Keratinocyte (primary cell): ENCODE data around the gene WNT6. TPM values are rescaled to one million over a fixed set of nuclear protein-coding genes. Genes with fewer than 3 reads are reported as not detected.

ENCODE experiments used
- DNase-seq: peaks from one replicate; pipeline ENCODE4 v3.0.0-alpha.2; 2011; ENCODE audit warnings: low read depth, missing footprints, low spot score
- FAIRE-seq: peaks from 2 replicates; lab custom pipeline; 2011; peaks lifted over from hg19 to GRCh38; lab: Jason Lieb, UNC
- H2AFZ ChIP-seq: 2 replicates; pipeline ENCODE4 v1.6.0; 2012; ENCODE audit warnings: low read length, control low read depth, inconsistent platforms; ENCODE audit not compliant: control insufficient read depth
- H3K27ac ChIP-seq: 2 replicates; pipeline ENCODE4 v1.5.1; 2011; ENCODE audit warnings: low read length; ENCODE audit not compliant: control insufficient read depth, insufficient read depth
- H3K27me3 ChIP-seq: 3 replicates; pipeline ENCODE4 v1.6.0; 2011; ENCODE audit warnings: low read length; ENCODE audit not compliant: control insufficient read depth, insufficient read depth; ENCODE audit errors: extremely low read depth
- H3K36me3 ChIP-seq, 2 experiments: 2 replicates in 1 of 2; 3 replicates in 1 of 2; pipeline ENCODE4 v1.5.1; 2011; ENCODE audit warnings: low read length in 2 of 2, mild to moderate bottlenecking in 1 of 2; ENCODE audit not compliant: control insufficient read depth in 2 of 2, insufficient read depth in 2 of 2; ENCODE audit errors: extremely low read depth in 1 of 2
- H3K4me1 ChIP-seq: 3 replicates; pipeline ENCODE4 v1.5.1; 2011; ENCODE audit warnings: low read length; ENCODE audit not compliant: control insufficient read depth, insufficient read depth; ENCODE audit errors: extremely low read depth
- H3K4me2 ChIP-seq: 3 replicates; pipeline ENCODE4 v1.6.0; 2011; ENCODE audit warnings: low read depth, low read length; ENCODE audit not compliant: control insufficient read depth, insufficient read depth; ENCODE audit errors: extremely low read depth
- H3K4me3 ChIP-seq, 3 experiments: fragments of 200-600 bp in 1 of 3; sonication (generic) in 1 of 3; 2 replicates in 2 of 3; 3 replicates in 1 of 3; pipeline ENCODE4 v1.5.1; 2011 to 2016; ENCODE audit warnings: low read length in 3 of 3, mild to moderate bottlenecking in 3 of 3, control low read depth in 2 of 3, inconsistent platforms in 1 of 3, low read depth in 1 of 3, mixed read lengths in 1 of 3, mixed run types in 1 of 3, moderate library complexity in 1 of 3; ENCODE audit not compliant: control insufficient read depth in 2 of 3, insufficient read depth in 2 of 3; ENCODE audit errors: extremely low read depth in 1 of 3
- H3K79me2 ChIP-seq: 2 replicates; pipeline ENCODE4 v1.6.0; 2012; ENCODE audit warnings: low read length; ENCODE audit not compliant: control insufficient read depth, insufficient read depth
- H3K9ac ChIP-seq: 3 replicates; pipeline ENCODE4 v1.6.0; 2011; ENCODE audit warnings: low read length; ENCODE audit not compliant: control insufficient read depth, insufficient read depth; ENCODE audit errors: extremely low read depth
- H3K9me1 ChIP-seq: 3 replicates; pipeline ENCODE4 v1.6.0; 2011; ENCODE audit warnings: low read length; ENCODE audit not compliant: control insufficient read depth, insufficient read depth; ENCODE audit errors: extremely low read depth
- H3K9me3 ChIP-seq: 2 replicates; pipeline ENCODE4 v1.5.1; 2012; ENCODE audit warnings: low read depth, low read length; ENCODE audit not compliant: control insufficient read depth
- H4K20me1 ChIP-seq: 3 replicates; pipeline ENCODE4 v1.6.0; 2011; ENCODE audit warnings: low read length; ENCODE audit not compliant: control insufficient read depth, insufficient read depth; ENCODE audit errors: extremely low read depth
- CTCF ChIP-seq, 3 experiments: IDR thresholded peaks in 1 of 3; conservative IDR thresholded peaks in 1 of 3; optimal IDR thresholded peaks in 1 of 3; 2 replicates in 2 of 3; 3 replicates in 1 of 3; pipeline versions ENCODE3 to v1.5.1; 2011; ENCODE audit warnings: low read length in 3 of 3, mild to moderate bottlenecking in 3 of 3, moderate library complexity in 2 of 3, control low read depth in 1 of 3, inconsistent platforms in 1 of 3; ENCODE audit not compliant: insufficient read depth in 2 of 3; ENCODE audit errors: extremely low read depth in 1 of 3
- EZH2 ChIP-seq: IDR thresholded peaks from one replicate; pipeline ENCODE4 v1.6.1; 2012; ENCODE audit warnings: inconsistent platforms, mild to moderate bottlenecking, low read length, moderate library complexity
- dilution Hi-C: fragments of 300-500 bp; cut with MboI; formaldehyde crosslinking; loops from one replicate; pipeline ENCODE4 v1.7.0; 2020; ENCODE audit warnings: low sequenced_read_pairs; ENCODE audit not compliant: extremely low pct_ligation_motif_present
- polyA plus RNA-seq, 5 experiments: library from polyadenylated mRNA; depleted of rRNA in 3 of 5; stranded (reverse) in 3 of 5; stranded (forward) in 1 of 5; unstranded in 1 of 5; fragments of >200 nt; gene quantifications; 1 replicate in 1 of 5; 2 replicates in 3 of 5; 3 replicates in 1 of 5; pipeline versions ENCODE4 v1.2.1 to v1.2.3, GENCODE V29; 2011 to 2012; ENCODE audit warnings: missing spikeins in 2 of 5, low read depth in 1 of 5, low replicate concordance in 1 of 5

Gene WNT6
- polyA plus RNA-seq, 1 donor (not counting 4 experiments of a cell fraction or from before 2014, with no cell fraction given): not detected

DNA sequence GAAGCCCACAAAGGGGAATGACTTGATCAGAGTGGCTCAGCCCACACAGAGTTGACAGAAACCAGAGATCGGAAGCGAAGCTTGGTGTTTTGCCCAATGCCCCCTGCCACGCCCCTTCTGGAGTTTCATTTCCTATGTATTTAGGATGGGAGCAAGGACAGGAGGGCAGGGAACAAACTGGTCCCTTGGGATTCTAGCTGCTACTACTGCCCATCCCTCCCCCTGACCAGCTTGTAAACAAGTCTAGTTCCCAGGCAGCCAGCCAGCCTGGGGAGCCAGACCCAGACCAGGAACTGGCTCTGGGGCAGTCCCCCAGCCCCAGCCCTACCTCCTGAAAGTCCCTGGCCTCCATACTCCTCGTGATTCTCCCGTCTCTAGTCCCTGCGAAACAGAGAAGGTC, 8.3 kb downstream of the WNT6 start:
- dilution Hi-C loops: no loop called here
- no peak overlapping the region for H3K27ac ChIP-seq

DNA sequence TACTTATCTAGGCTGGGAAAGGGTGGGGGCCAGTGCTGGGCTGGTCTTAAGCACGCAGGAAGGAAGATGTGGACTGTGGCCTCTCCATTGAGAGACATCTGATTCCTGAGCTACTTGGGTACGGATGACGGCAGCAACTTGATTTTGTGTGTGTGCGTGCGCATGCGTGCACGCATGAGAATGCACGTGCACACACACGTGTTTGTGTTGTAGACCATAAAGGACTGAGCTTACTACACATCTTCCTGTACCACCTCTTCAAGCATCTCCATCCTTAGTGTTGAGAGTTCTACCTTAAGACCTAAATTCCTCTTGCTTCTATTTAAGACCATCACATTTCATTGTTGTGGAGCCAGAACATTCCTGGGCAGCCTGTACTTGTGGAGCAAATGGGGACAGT, 9.5 kb downstream of the WNT6 start:
- dilution Hi-C loops: no loop called here
- Histone ChIP-seq H3K9me3 (no peaks in the 10 kb centered on the region), H3K4me2 (no peak overlapping the region), H4K20me1 (no peaks in the 10 kb centered on the region), H3K9me1 (no peaks in the 10 kb centered on the region), H3K9ac (no peak overlapping the region), H3K79me2 (no peaks in the 10 kb centered on the region), H3K4me1 (no peaks in the 10 kb centered on the region), H2AFZ (no peak overlapping the region), H3K4me3 (no peak overlapping the region), H3K36me3 (no peaks in the 10 kb centered on the region), H3K27ac (no peak overlapping the region), H3K27me3 (peaks cover 19% of the 10 kb centered on the region)
- FAIRE-seq (no peak), DNase-seq (no peak)
- TF ChIP-seq EZH2: no peak
- TF ChIP-seq CTCF (optimal IDR thresholded peaks at IDR 0.05 in 1 of 3, IDR thresholded peaks at IDR 0.05 in 1 of 3, conservative IDR thresholded peaks at IDR 0.05 in 1 of 3; ENCODE audit: extremely low read depth in 1 of 3, insufficient read depth in 2 of 3, low read length in 3 of 3): no peak

More for the DNA sequence above, 8.3 kb downstream of the WNT6 start:
- no peak overlapping the region for H3K9ac ChIP-seq
- no peaks in the 10 kb centered on the region for H3K4me1 ChIP-seq
- H3K9me1 ChIP-seq: no peaks in the 10 kb centered on the region
- H2AFZ ChIP-seq: no peak overlapping the region
- H3K27me3 ChIP-seq: peaks cover 17% of the 10 kb centered on the region
- no peak for FAIRE-seq
- no peaks in the 10 kb centered on the region for H4K20me1 ChIP-seq
- DNase-seq: no peak
- no peaks in the 10 kb centered on the region for H3K9me3 ChIP-seq
- no peak overlapping the region for H3K4me3 ChIP-seq
- H3K36me3 ChIP-seq: no peaks in the 10 kb centered on the region
- TF ChIP-seq CTCF (optimal IDR thresholded peaks at IDR 0.05 in 1 of 3, IDR thresholded peaks at IDR 0.05 in 1 of 3, conservative IDR thresholded peaks at IDR 0.05 in 1 of 3; ENCODE audit: extremely low read depth in 1 of 3, insufficient read depth in 2 of 3, low read length in 3 of 3) (no peak), EZH2 (no peak)
- no peaks in the 10 kb centered on the region for H3K79me2 ChIP-seq
- H3K4me2 ChIP-seq: no peak overlapping the region
